ENCODE measurements around the gene NOTUM. TPM values are rescaled to one million over a fixed set of nuclear protein-coding genes. Genes with fewer than 3 reads are reported as not detected.

NOTUM gene
- total and polyA plus RNA-seq, 4 donors = 0.71 to 7.6 (median 2.2) TPM

- WGBS, 2 donors = 87 to 90% methylated on average over 26 of the region's 26 CpGs
- no peak for DNase-seq
- peaks cover 4 to 32% (median 17%) of the 10 kb centered on the region in 4 donors for H3K36me3 ChIP-seq (ENCODE audit: control insufficient read depth in 4 of 4, insufficient read depth in 4 of 4, low read length in 4 of 4)
- H3K9ac ChIP-seq (ENCODE audit: insufficient read depth in 1 of 2, low read length in 2 of 2) = no peak overlapping the region
- no peak overlapping the region for H3K27ac ChIP-seq (ENCODE audit: low read depth in 1 of 2, low read length in 1 of 2)
- no peak for TF ChIP-seq CTCF (IDR thresholded peaks at IDR 0.05; ENCODE audit: control extremely low read depth, extremely low read depth)
- no peak overlapping the region for H3K4me3 ChIP-seq
- H3K27me3 ChIP-seq (ENCODE audit: control insufficient read depth in 3 of 3, insufficient read depth in 3 of 3, low read length in 2 of 3) = no peaks in the 10 kb centered on the region
- H3K9me3 ChIP-seq (ENCODE audit: control insufficient read depth in 4 of 4, insufficient read depth in 3 of 4, low read length in 3 of 4) = peaks cover 0 to 3% (median 0%) of the 10 kb centered on the region in 4 donors
- H3K4me1 ChIP-seq (ENCODE audit: control insufficient read depth in 5 of 5, insufficient read depth in 5 of 5, low read length in 5 of 5) = peaks cover 0 to 15% (median 11%) of the 10 kb centered on the region in 5 donors
- ATAC-seq (ENCODE audit: insufficient read depth, low FRiP score) = no peak
Observed at GRCh38 chr17:81987161-81987770, 26.3 kb upstream of the NOTUM start.

GRCh38 chr17:81986606-81987005 is 25.6 kb upstream of the NOTUM start:
- Histone ChIP-seq H3K27me3 (ENCODE audit: control insufficient read depth in 3 of 3, insufficient read depth in 3 of 3, low read length in 2 of 3) (no peaks in the 10 kb centered on the region), H3K4me1 (ENCODE audit: control insufficient read depth in 5 of 5, insufficient read depth in 5 of 5, low read length in 5 of 5) (peaks cover 0 to 9% (median 7%) of the 10 kb centered on the region in 5 donors), H3K36me3 (ENCODE audit: control insufficient read depth in 4 of 4, insufficient read depth in 4 of 4, low read length in 4 of 4) (peaks cover 4 to 32% (median 17%) of the 10 kb centered on the region in 4 donors), H3K4me3 (no peak overlapping the region), H3K9ac (ENCODE audit: insufficient read depth in 1 of 2, low read length in 2 of 2) (no peak overlapping the region), H3K27ac (ENCODE audit: low read depth in 1 of 2, low read length in 1 of 2) (no peak overlapping the region), H3K9me3 (ENCODE audit: control insufficient read depth in 4 of 4, insufficient read depth in 3 of 4, low read length in 3 of 4) (peaks cover 0 to 3% (median 0%) of the 10 kb centered on the region in 4 donors)
- DNase-seq (no peak), ATAC-seq (ENCODE audit: insufficient read depth, low FRiP score) (no peak)
- no peak for TF ChIP-seq CTCF (IDR thresholded peaks at IDR 0.05; ENCODE audit: control extremely low read depth, extremely low read depth)
- 97 to 98% methylated on average over 26 of the region's 26 CpGs for WGBS, 2 donors

GRCh38 chr17:81984773-81985410 is 23.9 kb upstream of the NOTUM start:
- no peak overlapping the region for H3K4me3 ChIP-seq
- no peaks in the 10 kb centered on the region for H3K27me3 ChIP-seq (ENCODE audit: control insufficient read depth in 3 of 3, insufficient read depth in 3 of 3, low read length in 2 of 3)
- H3K9ac ChIP-seq (ENCODE audit: insufficient read depth in 1 of 2, low read length in 2 of 2) = no peak overlapping the region
- WGBS, 2 donors = 96 to 98% methylated on average over 21 of the region's 21 CpGs
- ATAC-seq (ENCODE audit: insufficient read depth, low FRiP score) (no peak), DNase-seq (no peak)
- peaks cover 0 to 3% (median 0%) of the 10 kb centered on the region in 4 donors for H3K9me3 ChIP-seq (ENCODE audit: control insufficient read depth in 4 of 4, insufficient read depth in 3 of 4, low read length in 3 of 4)
- no peak overlapping the region for H3K27ac ChIP-seq (ENCODE audit: low read depth in 1 of 2, low read length in 1 of 2)
- TF ChIP-seq CTCF (IDR thresholded peaks at IDR 0.05; ENCODE audit: control extremely low read depth, extremely low read depth) = no peak
- H3K36me3 ChIP-seq (ENCODE audit: control insufficient read depth in 4 of 4, insufficient read depth in 4 of 4, low read length in 4 of 4) = peaks cover 4 to 32% (median 15%) of the 10 kb centered on the region in 4 donors
- peaks cover 0 to 5% (median 0%) of the 10 kb centered on the region in 5 donors for H3K4me1 ChIP-seq (ENCODE audit: control insufficient read depth in 5 of 5, insufficient read depth in 5 of 5, low read length in 5 of 5)

Data from lung (tissue), 12 donors.